Chondrocyte (in vitro differentiated cells): Measurements from ENCODE around the gene NLRC5. TPM values are rescaled to one million over a fixed set of nuclear protein-coding genes. Genes with fewer than 3 reads are reported as not detected.

ENCODE experiments used
- DNase-seq: peaks from one replicate; pipeline ENCODE4 v3.0.0; 2021; ENCODE audit warnings: mixed read lengths, low spot score
- H3K27ac Mint-ChIP-seq: one replicate; pipeline ENCODE4 v1.8.0; 2021; ENCODE audit warnings: mild to moderate bottlenecking, moderate library complexity, mixed read lengths; ENCODE audit not compliant: unreplicated experiment
- H3K27me3 Mint-ChIP-seq: 2 replicates; pipeline ENCODE4 v1.8.0; 2021; ENCODE audit warnings: low read depth, mixed read lengths
- H3K36me3 Mint-ChIP-seq: 2 replicates; pipeline ENCODE4 v1.8.0; 2021; ENCODE audit warnings: low read depth, mixed read lengths
- H3K4me1 Mint-ChIP-seq: 2 replicates; pipeline ENCODE4 v1.8.0; 2021; ENCODE audit warnings: low read depth, mild to moderate bottlenecking, mixed read lengths
- H3K4me3 Mint-ChIP-seq: one replicate; pipeline ENCODE4 v1.8.0; 2021; ENCODE audit warnings: mild to moderate bottlenecking, moderate library complexity, mixed read lengths; ENCODE audit not compliant: unreplicated experiment
- H3K9me3 Mint-ChIP-seq: 2 replicates; pipeline ENCODE4 v1.8.0; 2021; ENCODE audit warnings: low read depth, mixed read lengths
- total RNA-seq: library from RNA; stranded (reverse); gene quantifications from 3 replicates; pipeline ENCODE4 v1.2.1, GENCODE V29; 2021
- TF ChIP-seq, protein P1 (sequence below): fragments of 200-600 bp; sonication (generic); IDR thresholded peaks from 2 replicates; pipeline ENCODE4 v1.5.0; 2021; ENCODE audit warnings: antibody characterized with exemption, mild to moderate bottlenecking, moderate library complexity

Gene NLRC5
- total RNA-seq, 1 donor from 2014 or later = 6.3 TPM

DNA sequence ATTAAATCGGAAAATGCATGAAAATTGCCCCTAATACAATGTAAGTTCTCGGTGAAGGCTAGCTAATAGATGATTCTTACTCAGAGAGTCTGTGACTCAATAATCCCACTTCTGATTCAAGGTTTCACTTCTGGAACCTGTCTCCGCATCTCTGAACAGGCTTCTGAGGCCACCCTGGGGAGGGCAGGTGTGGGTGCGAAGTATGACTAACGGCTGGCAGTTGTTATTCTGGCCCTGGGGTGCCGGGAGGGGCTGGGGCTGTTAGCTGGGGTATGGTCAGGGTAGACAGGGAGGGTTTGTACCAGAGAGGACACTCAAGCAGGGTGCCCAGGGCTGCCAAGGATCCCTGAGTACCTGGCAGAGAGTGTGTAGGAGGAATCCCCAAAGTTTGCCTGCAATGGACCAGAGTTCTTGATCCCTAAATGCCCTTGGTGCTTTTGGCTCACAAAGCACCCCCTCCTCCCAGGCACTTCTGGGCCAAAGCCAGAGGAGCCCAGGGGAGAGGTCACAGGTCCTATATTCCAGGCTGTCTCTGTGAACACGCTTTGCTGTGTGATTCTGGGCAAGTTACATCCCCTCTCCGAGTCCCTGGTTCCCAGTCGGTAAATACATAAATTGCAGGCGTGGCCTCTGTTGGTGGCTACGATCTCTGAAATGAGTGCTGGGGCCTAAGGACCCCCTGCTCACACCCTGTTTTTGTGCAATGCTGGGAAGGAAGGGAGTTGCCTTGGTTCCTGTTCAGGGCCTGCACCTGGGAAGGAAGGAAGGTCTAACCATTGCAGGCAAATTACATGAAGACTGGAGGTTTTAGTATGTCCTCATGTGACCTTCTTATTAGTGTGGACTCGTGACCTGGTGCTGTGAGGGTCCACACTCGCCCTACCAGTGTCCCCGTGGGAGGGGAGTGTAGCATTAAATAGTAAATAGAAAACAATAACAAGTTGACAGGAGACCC, 53.1 kb downstream of the NLRC5 start:
- H3K27ac Mint-ChIP-seq = no peak overlapping the region

DNA sequence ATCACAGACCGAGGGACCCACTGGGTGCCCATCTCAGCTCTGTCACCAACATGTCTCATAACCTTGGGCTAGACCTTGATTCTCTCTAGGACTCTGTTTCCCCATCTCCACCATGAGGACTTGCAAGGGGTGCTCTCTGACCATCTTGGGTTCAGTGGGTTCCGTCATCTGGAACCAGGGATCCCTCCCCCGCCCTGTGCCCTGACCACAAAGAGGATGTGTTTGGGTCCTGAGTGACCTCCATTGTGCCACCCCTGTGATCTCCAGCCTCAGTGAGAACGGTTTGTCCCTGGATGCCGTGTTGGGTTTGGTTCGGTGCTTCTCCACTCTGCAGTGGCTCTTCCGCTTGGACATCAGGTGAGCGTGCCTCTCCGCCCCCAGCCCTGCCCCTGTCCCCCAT, 53.9 kb downstream of the NLRC5 start:
- Mint-ChIP-seq H3K27me3 (no peaks in the 10 kb centered on the region), H3K4me1 (peaks cover 13% of the 10 kb centered on the region), H3K9me3 (peaks cover 5% of the 10 kb centered on the region), H3K4me3 (no peak overlapping the region), H3K36me3 (peaks cover 8% of the 10 kb centered on the region), H3K27ac (no peak overlapping the region)
- no peak for DNase-seq
- TF ChIP-seq, protein P1, sequence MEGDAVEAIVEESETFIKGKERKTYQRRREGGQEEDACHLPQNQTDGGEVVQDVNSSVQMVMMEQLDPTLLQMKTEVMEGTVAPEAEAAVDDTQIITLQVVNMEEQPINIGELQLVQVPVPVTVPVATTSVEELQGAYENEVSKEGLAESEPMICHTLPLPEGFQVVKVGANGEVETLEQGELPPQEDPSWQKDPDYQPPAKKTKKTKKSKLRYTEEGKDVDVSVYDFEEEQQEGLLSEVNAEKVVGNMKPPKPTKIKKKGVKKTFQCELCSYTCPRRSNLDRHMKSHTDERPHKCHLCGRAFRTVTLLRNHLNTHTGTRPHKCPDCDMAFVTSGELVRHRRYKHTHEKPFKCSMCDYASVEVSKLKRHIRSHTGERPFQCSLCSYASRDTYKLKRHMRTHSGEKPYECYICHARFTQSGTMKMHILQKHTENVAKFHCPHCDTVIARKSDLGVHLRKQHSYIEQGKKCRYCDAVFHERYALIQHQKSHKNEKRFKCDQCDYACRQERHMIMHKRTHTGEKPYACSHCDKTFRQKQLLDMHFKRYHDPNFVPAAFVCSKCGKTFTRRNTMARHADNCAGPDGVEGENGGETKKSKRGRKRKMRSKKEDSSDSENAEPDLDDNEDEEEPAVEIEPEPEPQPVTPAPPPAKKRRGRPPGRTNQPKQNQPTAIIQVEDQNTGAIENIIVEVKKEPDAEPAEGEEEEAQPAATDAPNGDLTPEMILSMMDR = no peak

More for the DNA sequence above, 53.1 kb downstream of the NLRC5 start:
- no peak overlapping the region for H3K4me3 Mint-ChIP-seq
- TF ChIP-seq, protein P1 = no peak
- peaks cover 5% of the 10 kb centered on the region for H3K9me3 Mint-ChIP-seq
- no peak for DNase-seq
- peaks cover 8% of the 10 kb centered on the region for H3K36me3 Mint-ChIP-seq
- H3K27me3 Mint-ChIP-seq = no peaks in the 10 kb centered on the region
- H3K4me1 Mint-ChIP-seq = peaks cover 13% of the 10 kb centered on the region

DNA sequence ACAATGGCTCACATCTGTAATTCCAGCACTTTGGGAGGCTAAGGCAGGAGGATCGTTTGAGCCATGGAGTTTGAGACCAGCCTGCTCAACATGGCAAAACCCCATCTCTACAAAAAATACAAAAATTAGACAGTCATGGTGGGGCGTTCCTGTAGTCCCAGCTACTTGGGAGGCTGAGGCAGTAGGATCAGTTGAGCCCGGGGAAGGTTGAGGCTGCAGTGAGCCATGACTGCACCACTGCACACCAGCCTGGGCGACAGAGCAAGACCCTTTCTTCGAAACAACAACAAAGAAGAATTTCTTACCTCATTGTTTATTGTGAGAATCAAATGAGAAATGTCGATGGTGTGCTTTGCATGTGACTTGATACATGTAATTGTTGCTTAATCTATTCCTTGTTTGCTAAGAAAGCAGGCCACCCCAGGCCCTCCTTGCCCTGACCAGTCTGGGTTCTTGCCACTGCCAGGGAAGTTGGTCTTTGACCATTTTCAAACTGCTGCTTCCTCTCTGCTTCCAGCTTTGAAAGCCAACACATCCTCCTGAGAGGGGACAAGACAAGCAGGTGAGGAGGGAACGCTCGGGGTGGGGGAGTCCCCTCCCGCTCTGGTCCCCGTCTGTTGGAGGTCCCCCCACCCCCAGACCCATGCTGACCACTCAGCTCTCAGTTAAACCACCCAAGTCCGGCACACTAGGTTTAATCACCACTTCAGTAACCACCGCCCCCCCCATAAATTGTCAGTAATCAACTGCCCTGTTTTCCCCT, 55.8 kb downstream of the NLRC5 start:
- no peaks in the 10 kb centered on the region for H3K27me3 Mint-ChIP-seq
- H3K9me3 Mint-ChIP-seq = peaks cover 5% of the 10 kb centered on the region
- DNase-seq = no peak
- TF ChIP-seq, protein P1 = no peak
- H3K27ac Mint-ChIP-seq = no peak overlapping the region
- no peak overlapping the region for H3K4me3 Mint-ChIP-seq
- peaks cover 7% of the 10 kb centered on the region for H3K4me1 Mint-ChIP-seq
- peaks cover 7% of the 10 kb centered on the region for H3K36me3 Mint-ChIP-seq

DNA sequence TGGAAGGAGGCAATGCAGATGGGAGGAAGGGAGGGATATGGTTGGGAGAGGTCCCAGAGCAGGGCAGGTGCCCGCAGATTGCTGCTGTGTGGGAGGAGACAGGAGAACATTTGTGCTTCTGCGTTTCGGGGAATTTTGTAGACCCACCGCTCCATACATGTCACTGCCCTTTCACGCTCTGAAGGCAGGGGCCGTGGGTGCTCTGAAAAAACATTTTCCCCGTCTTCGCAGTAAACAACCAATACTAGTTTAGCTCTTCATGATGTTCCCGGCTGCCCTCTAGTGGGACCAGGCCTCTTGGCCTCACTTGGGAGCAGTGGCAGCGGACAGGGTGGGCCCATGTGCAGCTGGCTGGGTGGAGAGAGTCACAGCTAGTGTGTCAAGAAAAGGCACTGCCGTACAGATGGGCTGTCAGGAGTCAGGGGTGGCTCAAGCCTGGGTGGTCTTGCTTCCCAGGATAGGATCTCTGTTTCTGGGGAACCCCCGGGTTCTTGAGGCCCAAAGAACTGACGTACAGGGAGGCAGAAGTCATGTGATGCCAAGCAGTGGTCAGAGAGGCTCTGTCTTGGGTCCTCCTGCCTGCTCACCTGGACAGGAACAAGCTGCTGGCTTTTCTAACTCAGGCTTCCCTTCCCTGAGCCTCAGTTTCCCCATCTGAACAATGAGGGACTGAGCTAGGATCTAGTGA, 56.5 kb downstream of the NLRC5 start:
- Mint-ChIP-seq H3K27me3 (no peaks in the 10 kb centered on the region), H3K9me3 (peaks cover 5% of the 10 kb centered on the region), H3K36me3 (peaks cover 4% of the 10 kb centered on the region), H3K4me1 (peaks cover 7% of the 10 kb centered on the region), H3K4me3 (no peak overlapping the region), H3K27ac (no peak overlapping the region)
- no peak for DNase-seq
- TF ChIP-seq, protein P1 = peak; percentile 81

DNA sequence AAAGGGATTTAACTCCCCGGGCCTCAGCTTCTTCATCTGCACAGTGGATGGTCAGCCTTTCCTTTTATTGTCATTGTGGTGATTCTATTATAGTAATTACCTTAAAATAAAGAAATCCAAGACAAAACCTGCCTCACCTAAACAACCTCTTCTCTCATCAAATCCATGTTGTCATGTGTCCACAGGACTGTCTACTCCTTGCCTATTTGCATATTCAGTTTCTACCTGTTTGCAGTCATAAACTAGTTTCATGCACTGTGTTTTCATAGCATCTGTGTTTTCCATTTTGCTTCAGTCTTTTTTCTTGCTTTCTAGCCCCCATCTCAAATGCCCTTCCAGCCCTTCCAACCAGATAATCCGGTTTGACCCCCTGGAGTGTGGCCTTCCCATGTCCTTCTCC, 58.7 kb downstream of the NLRC5 start:
- no peak overlapping the region for H3K27ac Mint-ChIP-seq

More for the DNA sequence above, 58.7 kb downstream of the NLRC5 start:
- Mint-ChIP-seq H3K9me3 (no peaks in the 10 kb centered on the region), H3K36me3 (no peaks in the 10 kb centered on the region), H3K4me1 (peaks cover 7% of the 10 kb centered on the region), H3K4me3 (no peak overlapping the region), H3K27me3 (peaks cover under 1% of the 10 kb centered on the region)
- TF ChIP-seq, protein P1 = no peak
- DNase-seq = no peak
